H1 (cell line): ENCODE data around the gene MLANA. TPM values are rescaled to one million over a fixed set of nuclear protein-coding genes. Genes with fewer than 3 reads are reported as not detected.

Source experiments
- CTCF ChIA-PET: fragments of 300-600 bp; sonication (Branson Sonifier 250); formaldehyde crosslinking; loops from one replicate; lab custom pipeline; 2021; ENCODE audit not compliant: partially characterized antibody; lab: Charles Lee
- POLR2A ChIA-PET: fragments of 300-600 bp; sonication (Branson Sonifier 250); formaldehyde crosslinking; loops from one replicate; lab custom pipeline; 2021; ENCODE audit warnings: inconsistent platforms; ENCODE audit not compliant: partially characterized antibody; lab: Charles Lee
- DNase-seq, 2 experiments: peaks; one replicate each; pipeline versions ENCODE4 v3.0.0 to v3.0.0-alpha.2; 2010 to 2022; ENCODE audit warnings: low spot score in 2 of 2, low read depth in 1 of 2, mixed read lengths in 1 of 2
- FAIRE-seq: peaks from 2 replicates; lab custom pipeline; 2011; peaks lifted over from hg19 to GRCh38; lab: Jason Lieb, UNC
- H2AFZ ChIP-seq: 2 replicates; pipeline ENCODE4 v1.8.1; 2012; ENCODE audit warnings: low read length, inconsistent platforms
- H2AK5ac ChIP-seq: 2 replicates; pipeline ENCODE4 v1.6.1; 2013; ENCODE audit warnings: low read depth, low read length
- H2BK120ac ChIP-seq: replicated peaks from 2 replicates; pipeline ENCODE3; 2013; ENCODE audit warnings: low read depth, low read length, inconsistent platforms
- H2BK12ac ChIP-seq: 2 replicates; pipeline ENCODE4 v1.6.1; 2013; ENCODE audit warnings: low read depth, low read length
- H2BK15ac ChIP-seq: 2 replicates; pipeline ENCODE4 v1.6.1; 2013; ENCODE audit warnings: low read length
- H2BK20ac ChIP-seq: 2 replicates; pipeline ENCODE4 v1.6.1; 2013; ENCODE audit warnings: low read length
- H2BK5ac ChIP-seq: 2 replicates; pipeline ENCODE4 v1.6.1; 2013; ENCODE audit warnings: low read depth, low read length
- H3K14ac ChIP-seq: 2 replicates; pipeline ENCODE4 v1.6.1; 2013; ENCODE audit warnings: inconsistent platforms; ENCODE audit not compliant: insufficient read length
- H3K18ac ChIP-seq: 2 replicates; pipeline ENCODE4 v1.6.1; 2013; ENCODE audit warnings: low read length; ENCODE audit errors: extremely low read depth
- H3K23ac ChIP-seq: 2 replicates; pipeline ENCODE4 v1.6.1; 2013; ENCODE audit warnings: inconsistent platforms; ENCODE audit not compliant: insufficient read length
- H3K23me2 ChIP-seq: 2 replicates; pipeline ENCODE4 v1.6.1; 2013; ENCODE audit warnings: low read depth, low read length
- H3K27ac ChIP-seq: 2 replicates; pipeline ENCODE4 v1.6.1; 2011; ENCODE audit warnings: low read depth, low read length, inconsistent platforms
- H3K27me3 ChIP-seq, 4 experiments: replicated peaks in 1 of 4; 1 replicate in 1 of 4; 2 replicates in 3 of 4; pipeline versions ENCODE4 v1.6.1 to v1.8.1; 2011 to 2013; ENCODE audit warnings: low read length in 3 of 4, mild to moderate bottlenecking in 3 of 4, inconsistent platforms in 2 of 4, mixed read lengths in 2 of 4, moderate library complexity in 1 of 4; ENCODE audit not compliant: control insufficient read depth in 3 of 4, insufficient read depth in 3 of 4; ENCODE audit errors: extremely low read depth in 1 of 4
- H3K36me3 ChIP-seq, 4 experiments: 2 replicates each; pipeline versions ENCODE4 v1.6.1 to v1.8.1; 2011 to 2013; ENCODE audit warnings: mild to moderate bottlenecking in 4 of 4, low read length in 3 of 4, moderate library complexity in 2 of 4, control low read depth in 1 of 4, inconsistent platforms in 1 of 4; ENCODE audit not compliant: insufficient read depth in 4 of 4, control insufficient read depth in 2 of 4
- H3K4ac ChIP-seq: replicated peaks from 2 replicates; pipeline ENCODE3; 2013; ENCODE audit warnings: low read length, low read depth, mixed read lengths, inconsistent platforms; ENCODE audit not compliant: insufficient read length
- H3K4me1 ChIP-seq, 4 experiments: replicated peaks in 1 of 4; 1 replicate in 1 of 4; 2 replicates in 3 of 4; pipeline versions ENCODE4 v1.6.1 to v1.8.1; 2011 to 2013; ENCODE audit warnings: low read length in 3 of 4, inconsistent platforms in 2 of 4, mixed read lengths in 1 of 4; ENCODE audit not compliant: insufficient read depth in 4 of 4, control insufficient read depth in 3 of 4
- H3K4me2 ChIP-seq, 2 experiments: 2 replicates each; pipeline versions ENCODE4 v1.6.1 to v1.8.1; 2011 to 2013; ENCODE audit warnings: low read depth in 2 of 2, low read length in 2 of 2, control low read depth in 1 of 2, inconsistent platforms in 1 of 2, mild to moderate bottlenecking in 1 of 2; ENCODE audit not compliant: insufficient read depth in 1 of 2
- H3K4me3 ChIP-seq, 4 experiments: fragments of 200-600, 300-600 bp in 1 of 4; sonication (generic), shearing (Covaris generic), sonication (Bioruptor Twin) in 1 of 4; 2 replicates each; pipeline versions ENCODE4 v1.5.1 to v1.8.1; 2011 to 2016; ENCODE audit warnings: low read length in 4 of 4, low read depth in 3 of 4, control low read depth in 2 of 4, inconsistent platforms in 2 of 4, mild to moderate bottlenecking in 2 of 4, mixed read lengths in 1 of 4, moderate library complexity in 1 of 4; ENCODE audit not compliant: insufficient read depth in 2 of 4; ENCODE audit errors: extremely low read depth in 1 of 4
- H3K56ac ChIP-seq: replicated peaks from 2 replicates; pipeline ENCODE3; 2013; ENCODE audit warnings: low read depth, mild to moderate bottlenecking, mixed read lengths, low read length, inconsistent platforms; ENCODE audit not compliant: insufficient read length
- H3K79me1 ChIP-seq: 2 replicates; pipeline ENCODE4 v1.6.1; 2013; ENCODE audit warnings: low read depth, low read length, control low read depth
- H3K79me2 ChIP-seq, 2 experiments: 2 replicates each; pipeline versions ENCODE4 v1.6.1 to v1.8.1; 2012 to 2013; ENCODE audit warnings: low read length in 2 of 2, mild to moderate bottlenecking in 2 of 2, inconsistent platforms in 1 of 2; ENCODE audit not compliant: insufficient read depth in 2 of 2, control insufficient read depth in 1 of 2
- H3K9ac ChIP-seq, 4 experiments: replicated peaks in 1 of 4; 1 replicate in 1 of 4; 2 replicates in 3 of 4; pipeline versions ENCODE4 v1.6.1 to v1.8.1; 2011 to 2013; ENCODE audit warnings: low read depth in 3 of 4, low read length in 3 of 4, control low read depth in 2 of 4, mild to moderate bottlenecking in 2 of 4, moderate library complexity in 2 of 4, inconsistent platforms in 1 of 4; ENCODE audit errors: extremely low read depth in 1 of 4
- H3K9me3 ChIP-seq, 2 experiments: 2 replicates each; pipeline versions ENCODE4 v1.6.1 to v1.8.1; 2012 to 2013; ENCODE audit warnings: mild to moderate bottlenecking in 2 of 2, moderate library complexity in 2 of 2, control low read depth in 1 of 2, inconsistent platforms in 1 of 2, low read depth in 1 of 2, low read length in 1 of 2, mixed read lengths in 1 of 2; ENCODE audit not compliant: insufficient read depth in 2 of 2
- H4K20me1 ChIP-seq, 2 experiments: replicated peaks in 1 of 2; 2 replicates each; pipeline versions ENCODE3 to v1.8.1; 2011 to 2013; ENCODE audit warnings: inconsistent platforms in 2 of 2, low read length in 2 of 2, mild to moderate bottlenecking in 1 of 2; ENCODE audit not compliant: insufficient read depth in 2 of 2, control insufficient read depth in 1 of 2
- H4K5ac ChIP-seq: 2 replicates; pipeline ENCODE4 v1.6.1; 2013; ENCODE audit warnings: low read length, low read depth, mixed read lengths, inconsistent platforms; ENCODE audit not compliant: insufficient read length
- H4K8ac ChIP-seq: 2 replicates; pipeline ENCODE4 v1.8.0; 2013; ENCODE audit warnings: mild to moderate bottlenecking, moderate library complexity, low read length, inconsistent platforms; ENCODE audit not compliant: insufficient read depth; ENCODE audit errors: extremely low read depth
- H4K91ac ChIP-seq: replicated peaks from 2 replicates; pipeline ENCODE3; 2013; ENCODE audit warnings: low read length, mixed read lengths, inconsistent platforms; ENCODE audit not compliant: insufficient read length
- BRCA1 ChIP-seq: IDR thresholded peaks from 2 replicates; pipeline ENCODE4 v1.6.1; 2012; ENCODE audit warnings: low read depth, low read length, improper control_type of control experiment
- CBX8 ChIP-seq: fragments of 300-800, 300-1000 bp; sonication (generic); IDR thresholded peaks from 2 replicates; pipeline ENCODE4 v1.7.1; 2016; ENCODE audit warnings: low read depth, low read length, borderline replicate concordance
- RFX5 ChIP-seq: IDR thresholded peaks from 2 replicates; pipeline ENCODE4 v1.6.1; 2011; ENCODE audit warnings: low read depth, low read length, improper control_type of control experiment, borderline replicate concordance
- RXRA ChIP-seq: IDR thresholded peaks from 2 replicates; pipeline ENCODE4 v1.6.1; 2011; ENCODE audit warnings: low read depth, mild to moderate bottlenecking, low read length, moderate library complexity; ENCODE audit not compliant: insufficient read depth
- WGBS, 2 experiments: shearing (Covaris generic) in 1 of 2; methylation state at CpG; one replicate each; pipeline versions ENCODE4 v1.1.6 to v1.1.7; 2013 to 2015; ENCODE audit warnings: low lambda C conversion rate in 2 of 2, mixed read lengths in 2 of 2, inconsistent platforms in 1 of 2, low coverage in 1 of 2, missing lambda C conversion rate in 1 of 2; ENCODE audit not compliant: insufficient replicate concordance in 2 of 2, insufficient coverage in 1 of 2, insufficient read length in 1 of 2; ENCODE audit errors: extremely low coverage in 1 of 2, missing lambda C conversion rate in 1 of 2; 5-methylcytosine and 5-hydroxymethylcytosine counted together
- polyA plus RNA-seq, 7 experiments: library from polyadenylated mRNA; depleted of rRNA in 3 of 7; stranded (reverse) in 5 of 7; unstranded in 2 of 7; fragments of >200 nt in 5 of 7; fragments of 200-250 nt in 2 of 7; gene quantifications; 1 replicate in 5 of 7; 2 replicates in 1 of 7; 4 replicates in 1 of 7; pipeline versions ENCODE4 v1.2.1 to v1.2.3, GENCODE V29; 2011 to 2013; ENCODE audit warnings: missing spikeins in 2 of 7, mixed read lengths in 2 of 7
- total RNA-seq: library from RNA; stranded (reverse); fragmentation: NEBNext Ultra II Directional; extraction: Animal tissue kit (Norgen Biotek cat#: 25700); gene quantifications from 2 replicates; pipeline ENCODE4 v1.2.1, GENCODE V29; 2021

MLANA gene
- total and polyA plus RNA-seq, 2 of the 8 experiments (the other 6 are each of a cell fraction or from before 2014, with no cell fraction given): not detected

DNA sequence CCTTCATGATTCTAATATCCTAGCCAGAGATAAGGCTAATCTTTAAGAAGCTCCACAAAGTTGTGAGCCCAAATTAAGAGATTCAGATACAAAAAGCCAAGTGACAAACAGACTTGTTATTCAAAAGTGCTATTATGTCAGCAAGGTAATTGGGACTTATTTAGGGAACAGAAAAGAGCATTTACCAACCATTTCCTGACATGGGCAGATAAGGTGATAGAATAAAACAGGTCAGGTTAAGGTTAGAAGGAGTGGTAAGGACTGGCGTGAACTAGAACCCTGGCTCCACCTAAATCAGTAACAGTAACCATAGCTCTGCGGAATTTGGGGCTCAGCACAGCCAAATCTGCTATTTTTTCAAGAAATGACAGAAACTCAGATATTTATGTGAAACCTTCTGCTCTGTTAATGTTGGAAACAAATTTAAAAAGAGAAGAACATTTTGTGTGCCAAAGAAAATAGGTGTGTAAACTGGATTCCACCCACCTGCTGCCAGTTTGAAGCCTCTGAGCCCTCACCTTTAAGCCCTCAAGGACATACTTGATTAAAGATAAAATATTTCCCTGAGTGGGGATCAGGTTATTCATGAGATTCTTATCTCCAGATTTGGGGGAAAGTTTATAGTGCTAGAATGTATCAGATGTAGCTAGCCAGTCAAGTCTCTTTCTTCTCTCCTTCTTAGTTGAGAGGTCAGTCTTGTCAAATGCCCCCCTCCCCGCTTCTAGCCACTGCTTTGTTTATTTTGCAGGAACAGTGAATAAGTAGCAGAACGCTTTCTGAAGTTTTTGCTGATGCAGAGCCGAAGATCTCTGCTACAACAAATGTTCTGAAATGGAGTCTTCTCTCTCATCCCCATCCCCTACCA, 47.5 kb upstream of the MLANA start:
- TF ChIP-seq BRCA1: no peak
- TF ChIP-seq RXRA: no peak
- no peak for TF ChIP-seq RFX5
- TF ChIP-seq CBX8: no peak
- ChIA-PET POLR2A (interaction anchor here (0.9 to 1.5 kb wide), 2 partner anchors 8 to 165 kb away, joined by 3 read pairs; a partner anchor contains a TSS), CTCF (interaction anchor here (0.9 to 2.6 kb wide), 3 partner anchors 10 to 16 kb away, joined by 3 to 9 read pairs (median 3); partner anchors contain the start of gene ERMP1)
- H2AK5ac ChIP-seq: no peak overlapping the region
- H3K4me1 ChIP-seq: peaks cover 0 to 8% (median 3%) of the 10 kb centered on the region in 4 experiments; a peak in 1 of 7 replicates
- no peak overlapping the region for H4K8ac ChIP-seq
- H3K4ac ChIP-seq: no peak overlapping the region
- 83% methylated on average over 5 of the region's 5 CpGs; no CpG with 5 or more reads in 1 of the 2 experiments for WGBS, 2 experiments
- H3K23me2 ChIP-seq: no peaks in the 10 kb centered on the region
- no peak overlapping the region for H3K23ac ChIP-seq
- no peak overlapping the region for H3K4me2 ChIP-seq
- no peak overlapping the region for H3K56ac ChIP-seq
- H3K9ac ChIP-seq: no peak overlapping the region
- H4K5ac ChIP-seq: no peak overlapping the region
- no peak overlapping the region for H2BK15ac ChIP-seq
- no peak overlapping the region for H3K14ac ChIP-seq
- no peaks in the 10 kb centered on the region for H3K79me2 ChIP-seq
- no peak overlapping the region for H3K27ac ChIP-seq
- DNase-seq (no peak), FAIRE-seq (no peak)
- no peaks in the 10 kb centered on the region for H3K36me3 ChIP-seq
- no peak overlapping the region for H2BK120ac ChIP-seq
- H3K18ac ChIP-seq: no peak overlapping the region
- no peak overlapping the region for H2BK5ac ChIP-seq
- no peak overlapping the region for H2BK12ac ChIP-seq
- H4K91ac ChIP-seq: no peak overlapping the region
- H4K20me1 ChIP-seq: no peaks in the 10 kb centered on the region
- H2BK20ac ChIP-seq: no peak overlapping the region
- H3K27me3 ChIP-seq: no peaks in the 10 kb centered on the region
- H3K9me3 ChIP-seq: 0 out of 4 replicates have a peak, but pooled peaks cover 0 to 3% of the 10 kb centered on the region in 2 experiments
- no peaks in the 10 kb centered on the region for H3K79me1 ChIP-seq
- no peak overlapping the region for H3K4me3 ChIP-seq
- peak overlapping the region; percentile 18 for H2AFZ ChIP-seq
